Measurements from ENCODE around the gene BTBD7. TPM values are rescaled to one million over a fixed set of nuclear protein-coding genes. Genes with fewer than 3 reads are reported as not detected.

The BTBD7 gene, protein sequence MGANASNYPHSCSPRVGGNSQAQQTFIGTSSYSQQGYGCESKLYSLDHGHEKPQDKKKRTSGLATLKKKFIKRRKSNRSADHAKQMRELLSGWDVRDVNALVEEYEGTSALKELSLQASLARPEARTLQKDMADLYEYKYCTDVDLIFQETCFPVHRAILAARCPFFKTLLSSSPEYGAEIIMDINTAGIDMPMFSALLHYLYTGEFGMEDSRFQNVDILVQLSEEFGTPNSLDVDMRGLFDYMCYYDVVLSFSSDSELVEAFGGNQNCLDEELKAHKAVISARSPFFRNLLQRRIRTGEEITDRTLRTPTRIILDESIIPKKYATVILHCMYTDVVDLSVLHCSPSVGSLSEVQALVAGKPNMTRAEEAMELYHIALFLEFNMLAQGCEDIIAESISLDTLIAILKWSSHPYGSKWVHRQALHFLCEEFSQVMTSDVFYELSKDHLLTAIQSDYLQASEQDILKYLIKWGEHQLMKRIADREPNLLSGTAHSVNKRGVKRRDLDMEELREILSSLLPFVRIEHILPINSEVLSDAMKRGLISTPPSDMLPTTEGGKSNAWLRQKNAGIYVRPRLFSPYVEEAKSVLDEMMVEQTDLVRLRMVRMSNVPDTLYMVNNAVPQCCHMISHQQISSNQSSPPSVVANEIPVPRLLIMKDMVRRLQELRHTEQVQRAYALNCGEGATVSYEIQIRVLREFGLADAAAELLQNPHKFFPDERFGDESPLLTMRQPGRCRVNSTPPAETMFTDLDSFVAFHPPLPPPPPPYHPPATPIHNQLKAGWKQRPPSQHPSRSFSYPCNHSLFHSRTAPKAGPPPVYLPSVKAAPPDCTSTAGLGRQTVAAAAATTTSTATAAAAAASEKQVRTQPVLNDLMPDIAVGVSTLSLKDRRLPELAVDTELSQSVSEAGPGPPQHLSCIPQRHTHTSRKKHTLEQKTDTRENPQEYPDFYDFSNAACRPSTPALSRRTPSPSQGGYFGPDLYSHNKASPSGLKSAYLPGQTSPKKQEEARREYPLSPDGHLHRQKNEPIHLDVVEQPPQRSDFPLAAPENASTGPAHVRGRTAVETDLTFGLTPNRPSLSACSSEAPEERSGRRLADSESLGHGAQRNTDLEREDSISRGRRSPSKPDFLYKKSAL
- 30.8 TPM for total RNA-seq (2021; ENCODE audit: unreplicated experiment)
- polyA plus RNA-seq (2012): 9.9 and 10.1 TPM in 2 replicates
- percentile 79 among the genes with signal in this experiment for Bru-seq, nascent RNA
- percentile 81 among the genes with signal in this experiment for BruChase-seq, experiment 1, labeled RNA remaining after a 6-hour chase
- BruChase-seq, experiment 2, labeled RNA remaining after a 2-hour chase: percentile 82 among the genes with signal in this experiment
- long read RNA-seq, full-length matches to known transcripts: 8 of 33 reads
- long read RNA-seq, partial matches to known transcripts: 10 of 33 reads
- long read RNA-seq, other reads (novel, unspliced or antisense): 15 of 33 reads

DNA sequence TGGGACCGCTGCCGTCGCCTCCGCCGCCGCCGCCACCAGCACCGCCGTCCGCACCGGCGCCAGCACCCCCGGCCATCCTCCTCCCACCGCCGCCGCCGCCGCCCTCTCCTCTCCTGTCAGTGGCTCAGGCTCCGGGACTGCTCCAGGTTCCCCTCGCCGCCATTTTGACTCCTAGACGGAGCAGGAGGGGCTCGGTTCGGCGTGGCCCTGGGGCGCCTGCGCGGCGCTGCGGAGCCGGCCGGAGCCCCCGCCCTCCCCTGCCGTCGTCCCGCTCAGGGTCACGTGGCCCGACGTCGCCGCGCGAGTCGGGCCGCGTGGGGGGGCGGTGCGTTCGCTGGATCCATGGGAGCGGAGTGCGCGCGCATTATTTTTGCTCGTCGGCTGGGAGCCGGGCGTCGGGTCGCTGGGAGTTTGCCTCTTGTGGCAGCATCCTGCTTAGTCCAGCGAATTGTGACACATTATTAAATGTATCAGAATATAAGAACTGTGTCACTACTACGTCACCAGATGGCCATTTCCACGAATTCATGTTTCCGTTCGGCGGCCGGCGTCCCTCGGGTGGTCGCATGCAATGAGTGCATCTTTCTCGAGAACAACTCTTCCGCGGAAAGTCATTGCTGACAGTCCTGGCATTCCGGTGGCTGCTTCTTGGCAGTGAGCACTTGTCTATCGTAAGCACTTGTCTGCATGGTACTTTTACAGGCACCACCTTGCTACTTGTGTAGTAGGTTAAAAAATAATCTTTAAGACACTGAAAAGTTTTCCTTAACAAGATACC is at the start of gene BTBD7:
BTBD7 (minus strand) TSS at position 184 of the 778 bp plus-strand sequence. CDS start 36,985 bp downstream, outside the sequence.
- ATAC-seq (peak; percentile 94), DNase-seq (ENCODE audit: low read depth, low spot score) (peak; percentile 90)
- Histone ChIP-seq H3K4me2 (ENCODE audit: low read length) (peak within 1 kb of the TSS; percentile 79), H3K27ac (ENCODE audit: low read depth, low read length) (peak within 1 kb of the TSS; percentile 85), H3K9me2 (ENCODE audit: insufficient read depth) (no peaks in the 10 kb centered on the region), H4K20me1 (ENCODE audit: insufficient read depth) (0 out of 2 replicates have a peak, but pooled peaks cover 6% of the 10 kb centered on the region), H2AFZ (ENCODE audit: low read depth, low read length, poor library complexity, severe bottlenecking) (peak within 1 kb of the TSS; percentile 84), H3K9ac (ENCODE audit: low read length) (peak within 1 kb of the TSS; percentile 82), H3K4me1 (ENCODE audit: control insufficient read depth in 1 of 2, insufficient read depth in 2 of 2, low read length in 2 of 2) (peaks cover 11 to 29% of the 10 kb centered on the region in 2 experiments), H3K36me3 (ENCODE audit: control insufficient read depth in 1 of 2, insufficient read depth in 2 of 2, low read length in 2 of 2) (no peaks in the 10 kb centered on the region), H3K27me3 (ENCODE audit: insufficient read depth, low read length) (no peaks in the 10 kb centered on the region), H3K4me3 (replicated peaks in 1 of 2; ENCODE audit: low read depth in 1 of 2, low read length in 2 of 2) (peak within 1 kb of the TSS; percentile 67 to 71), H3K79me2 (ENCODE audit: insufficient read depth, low read length) (peaks cover 42% of the 10 kb centered on the region), H3K9me3 (ENCODE audit: control insufficient read depth in 1 of 2, insufficient read depth in 1 of 2, low read depth in 1 of 2, low read length in 2 of 2) (peaks cover 0 to 6% of the 10 kb centered on the region in 2 experiments; a peak in 2 of 4 replicates)
- CTCF ChIA-PET: no interaction called here
- intact Hi-C loops (cut with micrococcal nuclease): no loop called here
- RAD21 ChIA-PET (ENCODE audit: low non-redundant PET in 1 of 2, low total read pairs in 2 of 2, uncharacterized antibody in 2 of 2, unreplicated experiment in 2 of 2): no interaction called here
- BruUV-seq (replicated peaks): TSS peak; percentile 79
- POLR2A ChIA-PET: no interaction called here
- TF ChIP-seq JUND (IDR thresholded peaks at IDR 0.05) (no peak), POLR2AphosphoS5 (IDR thresholded peaks at IDR 0.05; ENCODE audit: low read depth, low read length) (peak; percentile 74), RAD21 (IDR thresholded peaks at IDR 0.05; ENCODE audit: low read depth) (no peak), TCF7L2 (IDR thresholded peaks at IDR 0.05; ENCODE audit: borderline replicate concordance, extremely low read depth, insufficient read depth, insufficient read length) (no peak), ZNF274 (IDR thresholded peaks at IDR 0.05; ENCODE audit: low read depth, low read length) (no peak), EZH2phosphoT487 (IDR thresholded peaks at IDR 0.05; ENCODE audit: borderline replicate concordance) (no peak), CEBPB (IDR thresholded peaks at IDR 0.05; ENCODE audit: low read depth) (no peak), ZFX (IDR thresholded peaks at IDR 0.05) (no peak), EZH2 (IDR thresholded peaks at IDR 0.05) (no peak), CBX3 (IDR thresholded peaks at IDR 0.05; ENCODE audit: low read depth) (0 out of 2 replicates have a peak, but pooled peaks have one; percentile 14), SIN3A (IDR thresholded peaks at IDR 0.05; ENCODE audit: low read depth) (peak; percentile 37; the same call in 1 of the 2 replicates), EGR1 (IDR thresholded peaks at IDR 0.05; ENCODE audit: low read depth) (no peak)
- TF ChIP-seq, protein P1, sequence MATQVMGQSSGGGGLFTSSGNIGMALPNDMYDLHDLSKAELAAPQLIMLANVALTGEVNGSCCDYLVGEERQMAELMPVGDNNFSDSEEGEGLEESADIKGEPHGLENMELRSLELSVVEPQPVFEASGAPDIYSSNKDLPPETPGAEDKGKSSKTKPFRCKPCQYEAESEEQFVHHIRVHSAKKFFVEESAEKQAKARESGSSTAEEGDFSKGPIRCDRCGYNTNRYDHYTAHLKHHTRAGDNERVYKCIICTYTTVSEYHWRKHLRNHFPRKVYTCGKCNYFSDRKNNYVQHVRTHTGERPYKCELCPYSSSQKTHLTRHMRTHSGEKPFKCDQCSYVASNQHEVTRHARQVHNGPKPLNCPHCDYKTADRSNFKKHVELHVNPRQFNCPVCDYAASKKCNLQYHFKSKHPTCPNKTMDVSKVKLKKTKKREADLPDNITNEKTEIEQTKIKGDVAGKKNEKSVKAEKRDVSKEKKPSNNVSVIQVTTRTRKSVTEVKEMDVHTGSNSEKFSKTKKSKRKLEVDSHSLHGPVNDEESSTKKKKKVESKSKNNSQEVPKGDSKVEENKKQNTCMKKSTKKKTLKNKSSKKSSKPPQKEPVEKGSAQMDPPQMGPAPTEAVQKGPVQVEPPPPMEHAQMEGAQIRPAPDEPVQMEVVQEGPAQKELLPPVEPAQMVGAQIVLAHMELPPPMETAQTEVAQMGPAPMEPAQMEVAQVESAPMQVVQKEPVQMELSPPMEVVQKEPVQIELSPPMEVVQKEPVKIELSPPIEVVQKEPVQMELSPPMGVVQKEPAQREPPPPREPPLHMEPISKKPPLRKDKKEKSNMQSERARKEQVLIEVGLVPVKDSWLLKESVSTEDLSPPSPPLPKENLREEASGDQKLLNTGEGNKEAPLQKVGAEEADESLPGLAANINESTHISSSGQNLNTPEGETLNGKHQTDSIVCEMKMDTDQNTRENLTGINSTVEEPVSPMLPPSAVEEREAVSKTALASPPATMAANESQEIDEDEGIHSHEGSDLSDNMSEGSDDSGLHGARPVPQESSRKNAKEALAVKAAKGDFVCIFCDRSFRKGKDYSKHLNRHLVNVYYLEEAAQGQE (IDR thresholded peaks at IDR 0.05; ENCODE audit: low read depth): no peak
- TF ChIP-seq, protein P2, sequence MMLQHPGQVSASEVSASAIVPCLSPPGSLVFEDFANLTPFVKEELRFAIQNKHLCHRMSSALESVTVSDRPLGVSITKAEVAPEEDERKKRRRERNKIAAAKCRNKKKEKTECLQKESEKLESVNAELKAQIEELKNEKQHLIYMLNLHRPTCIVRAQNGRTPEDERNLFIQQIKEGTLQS (IDR thresholded peaks at IDR 0.05): no peak
- TF ChIP-seq, protein P3, sequence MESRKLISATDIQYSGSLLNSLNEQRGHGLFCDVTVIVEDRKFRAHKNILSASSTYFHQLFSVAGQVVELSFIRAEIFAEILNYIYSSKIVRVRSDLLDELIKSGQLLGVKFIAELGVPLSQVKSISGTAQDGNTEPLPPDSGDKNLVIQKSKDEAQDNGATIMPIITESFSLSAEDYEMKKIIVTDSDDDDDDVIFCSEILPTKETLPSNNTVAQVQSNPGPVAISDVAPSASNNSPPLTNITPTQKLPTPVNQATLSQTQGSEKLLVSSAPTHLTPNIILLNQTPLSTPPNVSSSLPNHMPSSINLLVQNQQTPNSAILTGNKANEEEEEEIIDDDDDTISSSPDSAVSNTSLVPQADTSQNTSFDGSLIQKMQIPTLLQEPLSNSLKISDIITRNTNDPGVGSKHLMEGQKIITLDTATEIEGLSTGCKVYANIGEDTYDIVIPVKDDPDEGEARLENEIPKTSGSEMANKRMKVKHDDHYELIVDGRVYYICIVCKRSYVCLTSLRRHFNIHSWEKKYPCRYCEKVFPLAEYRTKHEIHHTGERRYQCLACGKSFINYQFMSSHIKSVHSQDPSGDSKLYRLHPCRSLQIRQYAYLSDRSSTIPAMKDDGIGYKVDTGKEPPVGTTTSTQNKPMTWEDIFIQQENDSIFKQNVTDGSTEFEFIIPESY (IDR thresholded peaks at IDR 0.05; ENCODE audit: extremely low read depth, insufficient replicate concordance, low read length): peak; percentile 14
